Stomach (tissue), 9 donors: Measurements from ENCODE around the gene DPYD. TPM values are rescaled to one million over a fixed set of nuclear protein-coding genes. Genes with fewer than 3 reads are reported as not detected.
A peak's percentile ranks its signal among the peaks of the same experiment; 100 is the strongest.

ENCODE experiments used
- DNase-seq, 2 donors: peaks; one replicate each; pipeline versions ENCODE4 v3.0.0 to v3.0.0-alpha.2; 2013 to 2019
- H3K27ac ChIP-seq, 5 donors: fragments of 200-600 bp in 4 of 5; sonication (generic) in 4 of 5; one replicate each; pipeline ENCODE4 v1.5.1; 2013 to 2019; ENCODE audit warnings: mild to moderate bottlenecking in 1 of 5, moderate library complexity in 1 of 5
- H3K27me3 ChIP-seq, 3 donors: fragments of 200-600 bp; sonication (generic); one replicate each; pipeline ENCODE4 v1.5.1; 2017 to 2019; ENCODE audit warnings: mixed run types in 1 of 3
- H3K36me3 ChIP-seq, 4 donors: fragments of 200-600 bp; sonication (generic); 1 replicate in 3 of 4; 2 replicates in 1 of 4; pipeline ENCODE4 v1.5.1; 2016 to 2019
- H3K4me1 ChIP-seq, 4 donors: fragments of 200-600 bp; sonication (generic); one replicate each; pipeline ENCODE4 v1.5.1; 2016 to 2019
- H3K4me3 ChIP-seq, 4 donors: fragments of 200-600 bp; sonication (generic) in 3 of 4; one replicate each; pipeline ENCODE4 v1.5.1; 2016 to 2019; ENCODE audit warnings: mild to moderate bottlenecking in 1 of 4
- H3K9me3 ChIP-seq, 4 donors: fragments of 200-600 bp; sonication (generic); one replicate each; pipeline ENCODE4 v1.5.1; 2016 to 2019
- EP300 ChIP-seq: sonication (generic); formaldehyde crosslinking; IDR thresholded peaks from one replicate; pipeline ENCODE4 v1.6.1; 2017; ENCODE audit warnings: antibody characterized with exemption
- POLR2A ChIP-seq, 4 donors: fragments of 450-650 bp; IDR thresholded peaks; one replicate each; pipeline ENCODE4 v1.6.1; 2016; ENCODE audit warnings: antibody characterized with exemption in 4 of 4, control low read depth in 2 of 4, mild to moderate bottlenecking in 1 of 4, moderate library complexity in 1 of 4
- POLR2AphosphoS5 ChIP-seq, 3 donors: sonication (generic); formaldehyde crosslinking; IDR thresholded peaks; one replicate each; pipeline ENCODE4 v1.6.1; 2016; ENCODE audit warnings: antibody characterized with exemption in 3 of 3
- WGBS, 5 donors: extraction: QIAGEN DNeasy Blood & Tissue Kit in 3 of 5; methylation state at CpG; one replicate each; pipeline versions ENCODE4 v1.1.5 to v1.1.7; 2013 to 2018; 5-methylcytosine and 5-hydroxymethylcytosine counted together
- intact Hi-C: fragments of 100-400 bp; cut with DNase I; formaldehyde crosslinking; loops from one replicate; pipeline ENCODE4 v1.15.1; 2023; ENCODE audit warnings: low total_unique reads
- polyA plus RNA-seq, 3 donors: library from polyadenylated mRNA; stranded (reverse); fragments of 200-250 nt; gene quantifications; one replicate each; pipeline ENCODE4 v1.2.3, GENCODE V29; 2013
- total RNA-seq, 5 donors: library from RNA; depleted of rRNA; stranded (reverse); fragments of >200 nt; gene quantifications; one replicate each; pipeline versions ENCODE4 v1.1.0 to v1.2.3, GENCODE V29; 2014 to 2016
- TF ChIP-seq, protein P1 (sequence below), 7 experiments: fragments of 450-650 bp in 4 of 7; fragments of 200-600 bp in 3 of 7; sonication (generic) in 3 of 7; IDR thresholded peaks; one replicate each; pipeline ENCODE4 v1.5.1; 2016 to 2019; ENCODE audit warnings: antibody characterized with exemption in 7 of 7, control low read depth in 2 of 7, mild to moderate bottlenecking in 1 of 7
- donor health status: healthy with polysubstance abuse.
- donor health status: Bipolar disorder and iron deficiency.
- donor health status: healthy.

The DPYD gene
- total and polyA plus RNA-seq, 8 donors = 7.5 to 58.2 (median 18.2) TPM

DNA sequence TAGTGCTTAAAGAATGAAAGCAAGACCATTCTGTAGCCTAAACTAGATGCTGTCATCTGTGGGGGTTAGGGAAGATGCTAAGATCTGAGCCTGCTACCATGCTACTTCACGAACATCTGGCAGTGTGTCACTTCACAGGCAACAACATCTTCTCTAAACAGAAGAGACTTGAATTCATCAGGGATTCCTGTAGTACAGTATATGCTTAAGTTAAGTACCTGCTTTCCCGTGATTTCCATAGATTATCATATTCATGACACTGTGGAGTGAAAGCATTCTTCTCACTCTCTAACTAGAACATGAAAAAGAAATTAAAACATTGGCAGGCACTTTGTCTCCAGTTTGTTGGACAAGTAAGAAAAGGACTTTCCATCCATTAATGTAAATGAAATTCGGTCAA, 808.4 kb downstream of the DPYD start:
- TF ChIP-seq POLR2A (IDR thresholded peaks at IDR 0.05) = no peak
- TF ChIP-seq EP300 = no peak
- intact Hi-C loops = no loop called here
- Histone ChIP-seq H3K4me1 (no peaks in the 10 kb centered on the region), H3K9me3 (no peaks in the 10 kb centered on the region), H3K36me3 (no peaks in the 10 kb centered on the region), H3K27me3 (no peaks in the 10 kb centered on the region), H3K27ac (no peak overlapping the region), H3K4me3 (no peak overlapping the region)
- 78 to 89% (median 83%) methylated on average over 3 of the region's 3 CpGs for WGBS, 5 donors
- no peak for DNase-seq

DNA sequence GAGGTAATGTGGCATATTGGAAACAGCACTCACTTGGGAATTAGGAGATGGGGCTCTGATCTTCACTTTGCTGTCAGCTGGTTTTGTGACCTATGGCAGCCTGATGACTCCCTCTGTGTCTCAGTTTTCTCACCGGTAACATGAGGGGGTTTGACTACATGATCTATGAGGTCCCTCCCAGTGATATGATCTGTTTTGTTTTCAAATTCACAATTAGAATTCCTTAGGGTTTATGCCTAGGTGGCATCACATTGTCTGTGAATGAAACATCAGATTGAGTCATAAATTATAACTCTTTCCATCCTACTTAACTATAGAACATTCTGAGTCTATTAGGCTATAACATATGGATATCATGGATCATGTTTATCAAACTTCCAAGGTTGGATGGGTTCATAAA, 812.7 kb downstream of the DPYD start:
- Histone ChIP-seq H3K27ac (no peak overlapping the region), H3K4me1 (no peaks in the 10 kb centered on the region), H3K27me3 (no peaks in the 10 kb centered on the region), H3K4me3 (no peak overlapping the region), H3K36me3 (peaks cover 0 to 3% (median 0%) of the 10 kb centered on the region in 4 donors), H3K9me3 (no peaks in the 10 kb centered on the region)
- intact Hi-C loops = no loop called here
- no peak for DNase-seq
- WGBS, 5 donors = 50 to 95% (median 85%) methylated on average over 1 of the region's 1 CpG
- TF ChIP-seq POLR2AphosphoS5 (IDR thresholded peaks at IDR 0.05) = no peak
- no peak for TF ChIP-seq EP300
- TF ChIP-seq POLR2A (IDR thresholded peaks at IDR 0.05) = no peak
- TF ChIP-seq, protein P1, sequence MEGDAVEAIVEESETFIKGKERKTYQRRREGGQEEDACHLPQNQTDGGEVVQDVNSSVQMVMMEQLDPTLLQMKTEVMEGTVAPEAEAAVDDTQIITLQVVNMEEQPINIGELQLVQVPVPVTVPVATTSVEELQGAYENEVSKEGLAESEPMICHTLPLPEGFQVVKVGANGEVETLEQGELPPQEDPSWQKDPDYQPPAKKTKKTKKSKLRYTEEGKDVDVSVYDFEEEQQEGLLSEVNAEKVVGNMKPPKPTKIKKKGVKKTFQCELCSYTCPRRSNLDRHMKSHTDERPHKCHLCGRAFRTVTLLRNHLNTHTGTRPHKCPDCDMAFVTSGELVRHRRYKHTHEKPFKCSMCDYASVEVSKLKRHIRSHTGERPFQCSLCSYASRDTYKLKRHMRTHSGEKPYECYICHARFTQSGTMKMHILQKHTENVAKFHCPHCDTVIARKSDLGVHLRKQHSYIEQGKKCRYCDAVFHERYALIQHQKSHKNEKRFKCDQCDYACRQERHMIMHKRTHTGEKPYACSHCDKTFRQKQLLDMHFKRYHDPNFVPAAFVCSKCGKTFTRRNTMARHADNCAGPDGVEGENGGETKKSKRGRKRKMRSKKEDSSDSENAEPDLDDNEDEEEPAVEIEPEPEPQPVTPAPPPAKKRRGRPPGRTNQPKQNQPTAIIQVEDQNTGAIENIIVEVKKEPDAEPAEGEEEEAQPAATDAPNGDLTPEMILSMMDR (IDR thresholded peaks at IDR 0.05) = no peak

DNA sequence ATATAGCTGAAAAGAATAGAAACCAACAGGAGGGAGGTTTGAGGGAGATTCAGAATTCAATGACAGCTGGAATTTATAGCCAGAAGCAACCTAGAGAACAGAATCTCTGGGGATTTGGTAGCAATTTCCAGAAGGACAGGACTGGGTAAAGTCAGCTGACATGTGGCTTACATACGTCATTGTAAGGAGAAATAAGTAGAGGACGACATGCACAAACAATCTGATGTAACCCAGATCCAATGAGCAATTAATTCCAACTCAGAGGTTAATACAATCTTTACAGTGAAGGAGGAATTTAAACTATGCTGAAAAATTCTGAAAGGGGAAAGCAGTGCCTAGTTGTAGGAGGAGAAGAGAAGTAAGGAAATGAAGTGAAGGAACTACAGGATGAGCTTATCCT, 815.3 kb downstream of the DPYD start:
- TF ChIP-seq, protein P1 (IDR thresholded peaks at IDR 0.05) = no peak
- no peak for TF ChIP-seq EP300
- no peak for TF ChIP-seq POLR2A (IDR thresholded peaks at IDR 0.05)
- TF ChIP-seq POLR2AphosphoS5 (IDR thresholded peaks at IDR 0.05) = no peak
- intact Hi-C loops = no loop called here
- Histone ChIP-seq H3K4me3 (no peak overlapping the region), H3K27ac (no peak overlapping the region), H3K4me1 (no peaks in the 10 kb centered on the region), H3K9me3 (no peaks in the 10 kb centered on the region), H3K27me3 (no peaks in the 10 kb centered on the region), H3K36me3 (peaks cover 0 to 3% (median 0%) of the 10 kb centered on the region in 4 donors)
- DNase-seq = no peak
- WGBS, 5 donors = 73 to 91% (median 84%) methylated on average over 2 of the region's 2 CpGs

DNA sequence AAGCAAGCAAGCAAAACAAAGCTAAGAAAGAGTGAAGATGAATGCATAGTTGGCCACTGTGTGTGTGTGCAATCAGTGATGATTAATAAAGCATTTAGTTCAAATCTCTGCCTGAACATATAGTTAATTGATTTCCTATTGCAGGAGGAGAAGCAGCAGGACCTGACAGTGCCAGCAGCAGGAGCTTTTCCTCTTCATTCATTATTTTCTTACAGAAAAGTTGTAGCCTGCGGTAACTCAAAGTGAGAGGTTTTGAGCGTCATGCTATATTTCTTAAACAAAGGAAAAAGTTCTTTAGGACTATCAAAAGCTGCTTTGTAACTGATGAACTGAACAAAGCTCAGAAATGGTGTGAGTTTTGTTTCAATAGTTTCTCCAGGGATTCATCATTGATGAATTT, 819.3 kb downstream of the DPYD start:
- H3K9me3 ChIP-seq = no peaks in the 10 kb centered on the region
- intact Hi-C loops = no loop called here
- no peaks in the 10 kb centered on the region for H3K27me3 ChIP-seq
- 86 to 98% (median 92%) methylated on average over 2 of the region's 2 CpGs for WGBS, 5 donors
- peak in 1 of 2 donors; percentile 22 for DNase-seq
- H3K4me3 ChIP-seq = no peak overlapping the region
- TF ChIP-seq POLR2A (IDR thresholded peaks at IDR 0.05) (no peak), EP300 (no peak)
- no peaks in the 10 kb centered on the region for H3K4me1 ChIP-seq
- no peak overlapping the region for H3K27ac ChIP-seq
- peaks cover 0 to 19% (median 16%) of the 10 kb centered on the region in 4 donors for H3K36me3 ChIP-seq

DNA sequence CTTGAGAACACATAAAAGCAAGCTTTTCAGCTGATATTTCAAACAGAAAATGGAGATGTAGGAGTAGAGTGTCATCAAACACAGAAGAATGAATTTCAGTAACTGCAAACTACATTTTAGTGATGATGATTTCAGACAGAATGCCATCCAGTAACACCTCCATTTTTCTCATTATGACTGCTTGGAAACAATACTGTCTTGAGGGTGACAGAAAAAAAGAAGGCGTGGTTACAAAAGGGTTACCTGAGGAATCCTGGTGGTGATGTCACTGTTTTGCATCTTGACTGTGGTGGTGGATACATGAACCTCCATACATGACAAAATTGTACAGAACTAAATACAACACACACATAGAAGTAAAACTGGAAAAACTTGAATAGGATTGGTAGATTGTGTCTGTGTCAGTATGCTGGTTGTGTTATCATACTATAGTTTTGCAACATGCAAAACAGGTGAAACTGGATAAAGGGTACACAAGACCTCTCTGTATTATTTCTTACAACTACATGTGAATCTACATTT, 823.4 kb downstream of the DPYD start:
- H3K4me1 ChIP-seq = no peaks in the 10 kb centered on the region
- no peak overlapping the region for H3K27ac ChIP-seq
- no peak overlapping the region for H3K4me3 ChIP-seq
- DNase-seq = no peak
- H3K36me3 ChIP-seq = peaks cover 0 to 20% (median 16%) of the 10 kb centered on the region in 4 donors
- H3K27me3 ChIP-seq = no peaks in the 10 kb centered on the region
- TF ChIP-seq EP300 (no peak), POLR2AphosphoS5 (IDR thresholded peaks at IDR 0.05) (no peak), POLR2A (IDR thresholded peaks at IDR 0.05) (no peak)
- TF ChIP-seq, protein P1 (IDR thresholded peaks at IDR 0.05) = no peak
- intact Hi-C loops = no loop called here
- WGBS, 5 donors = 93 to 98% (median 95%) methylated on average over 1 of the region's 1 CpG
- H3K9me3 ChIP-seq = no peaks in the 10 kb centered on the region
